A549 (cell line): Measurements from ENCODE around the gene ARVCF. TPM values are rescaled to one million over a fixed set of nuclear protein-coding genes. Genes with fewer than 3 reads are reported as not detected.

Experiments
- ATAC-seq, 2 experiments: fragments of 200-7000 bp in 1 of 2; fragments of >200 bp in 1 of 2; cut with Nextera tagmentation in 1 of 2; cut with Tn5 transposase in 1 of 2; 3 replicates each; pipeline versions ENCODE4 v1.8.0 to v1.9.1; 2018 to 2020; ENCODE audit warnings: mild to moderate bottlenecking in 1 of 2, moderate library complexity in 1 of 2
- CTCF ChIA-PET: fragments of 300-600 bp; sonication (Branson Sonifier 250); formaldehyde crosslinking; extraction: SDS; loops from one replicate; lab custom pipeline; 2021; ENCODE audit warnings: antibody characterized with exemption, inconsistent platforms; lab: Yijun Ruan, JAX
- POLR2A ChIA-PET: fragments of 350-600 bp; formaldehyde crosslinking; extraction: SDS; loops from one replicate; lab custom pipeline; 2021; ENCODE audit warnings: antibody characterized with exemption, inconsistent platforms; lab: Yijun Ruan, JAX
- DNase-seq, 2 experiments: peaks; one replicate each; pipeline versions ENCODE4 v3.0.0 to v3.0.0-alpha.2; 2011 to 2016; ENCODE audit warnings: low read depth in 1 of 2, low spot score in 1 of 2
- FAIRE-seq: peaks from 2 replicates; lab custom pipeline; 2011; peaks lifted over from hg19 to GRCh38; lab: Jason Lieb, UNC
- H3K27ac ChIP-seq, 2 experiments: fragments of >200 bp; sonication (Bioruptor Twin); formaldehyde crosslinking; 3 replicates each; pipeline ENCODE4 v1.5.1; 2016 to 2017
- H3K4me1 ChIP-seq: fragments of >200 bp; sonication (Bioruptor Twin); formaldehyde crosslinking; 3 replicates; pipeline ENCODE4 v1.6.1; 2016
- H3K4me2 ChIP-seq: fragments of >200 bp; sonication (Bioruptor Twin); formaldehyde crosslinking; 3 replicates; pipeline ENCODE4 v1.6.1; 2016
- H3K4me3 ChIP-seq: fragments of >200 bp; sonication (Bioruptor Twin); formaldehyde crosslinking; 3 replicates; pipeline ENCODE4 v1.5.1; 2016
- H3K9me3 ChIP-seq: fragments of >200 bp; sonication (Bioruptor Twin); formaldehyde crosslinking; 3 replicates; pipeline ENCODE4 v1.6.1; 2016
- CBX2 ChIP-seq: fragments of 200-600 bp; sonication (generic); IDR thresholded peaks from 2 replicates; pipeline ENCODE4 v1.6.1; 2016; ENCODE audit warnings: low read depth, mild to moderate bottlenecking, borderline replicate concordance
- CHD4 ChIP-seq: fragments of 200-600 bp; sonication (generic); IDR thresholded peaks from 2 replicates; pipeline ENCODE4 v1.6.1; 2016; ENCODE audit warnings: antibody characterized with exemption, mild to moderate bottlenecking, borderline replicate concordance
- ELK1 ChIP-seq: fragments of 150-350 bp; IDR thresholded peaks from 2 replicates; pipeline ENCODE4 v1.6.1; 2014; ENCODE audit warnings: low read depth, mild to moderate bottlenecking, low read length
- EP300 ChIP-seq, 2 experiments: fragments of >200 bp; sonication (Bioruptor Twin); formaldehyde crosslinking; IDR thresholded peaks; 2 replicates in 1 of 2; 3 replicates in 1 of 2; pipeline ENCODE4 v1.6.1; 2016 to 2017
- FOSL2 ChIP-seq, 2 experiments: fragments of 450-650 bp in 1 of 2; fragments of >200 bp in 1 of 2; sonication (Bioruptor Twin) in 1 of 2; formaldehyde crosslinking; IDR thresholded peaks; 2 replicates each; pipeline versions ENCODE4 v1.5.0 to v1.6.1; 2016 to 2020; ENCODE audit warnings: mild to moderate bottlenecking in 1 of 2, moderate library complexity in 1 of 2
- FOXS1 ChIP-seq: fragments of 250-450 bp; sonication (Bioruptor Pico); IDR thresholded peaks from 2 replicates; pipeline ENCODE4 v1.5.0; 2020; ENCODE audit warnings: mild to moderate bottlenecking, moderate library complexity
- GATA3 ChIP-seq: IDR thresholded peaks from 2 replicates; pipeline ENCODE4 v1.6.1; 2012; ENCODE audit warnings: borderline replicate concordance
- HDAC2 ChIP-seq: fragments of 200-600 bp; sonication (generic); IDR thresholded peaks from 2 replicates; pipeline ENCODE4 v1.6.1; 2016
- HOXA7 ChIP-seq: fragments of 250-450 bp; sonication (Bioruptor Pico); IDR thresholded peaks from 2 replicates; pipeline ENCODE4 v1.5.0; 2020; ENCODE audit warnings: mild to moderate bottlenecking, moderate library complexity
- JUNB ChIP-seq: fragments of >200 bp; sonication (Bioruptor Twin); formaldehyde crosslinking; IDR thresholded peaks from 2 replicates; pipeline ENCODE4 v1.6.1; 2016
- KDM1A ChIP-seq: fragments of 200-600 bp; sonication (generic); IDR thresholded peaks from 2 replicates; pipeline ENCODE4 v1.6.1; 2016; ENCODE audit warnings: low read depth, mild to moderate bottlenecking
- MAZ ChIP-seq: fragments of 150-350 bp; IDR thresholded peaks from 2 replicates; pipeline ENCODE4 v1.6.1; 2014; ENCODE audit warnings: antibody characterized with exemption, low read depth, low read length, borderline replicate concordance
- NPAS2 ChIP-seq: fragments of 250-450 bp; sonication (Bioruptor Pico); IDR thresholded peaks from 2 replicates; pipeline ENCODE4 v1.8.0; 2022; ENCODE audit warnings: mild to moderate bottlenecking, moderate library complexity, borderline replicate concordance
- PBX3 ChIP-seq: IDR thresholded peaks from 2 replicates; pipeline ENCODE4 v1.6.1; 2012
- PHF8 ChIP-seq: fragments of 200-600 bp; sonication (generic); IDR thresholded peaks from 2 replicates; pipeline ENCODE4 v1.6.1; 2016; ENCODE audit warnings: low read depth, mild to moderate bottlenecking, antibody characterized with exemption, moderate library complexity, borderline replicate concordance
- POLR2AphosphoS2 ChIP-seq: conservative IDR thresholded peaks from 2 replicates; pipeline ENCODE4 v1.6.1; 2012; ENCODE audit warnings: low read length, improper control_type of control experiment, inconsistent platforms
- RCOR1 ChIP-seq: fragments of 150-350 bp; IDR thresholded peaks from 2 replicates; pipeline ENCODE4 v1.6.1; 2014; ENCODE audit warnings: antibody characterized with exemption, low read length, low read depth
- TFCP2L1 ChIP-seq: fragments of 250-450 bp; sonication (Bioruptor Pico); IDR thresholded peaks from 2 replicates; pipeline ENCODE4 v1.5.0; 2021; ENCODE audit warnings: mild to moderate bottlenecking
- WGBS: methylation state at CpG from one replicate; pipeline ENCODE4 v1.1.6; 2017; ENCODE audit errors: missing lambda C conversion rate; 5-methylcytosine and 5-hydroxymethylcytosine counted together
- polyA plus RNA-seq, 4 experiments: library from polyadenylated mRNA; depleted of rRNA in 3 of 4; stranded (reverse); fragments of >200 nt; fragmentation: RNase III in 1 of 4; extraction: RNeasy Plus Mini Kit Qiagen cat#74134 plus additional on column Dnase treatment in 1 of 4; gene quantifications; 2 replicates in 3 of 4; 3 replicates in 1 of 4; pipeline ENCODE4 v1.2.3, GENCODE V29; 2011 to 2017
- TF ChIP-seq, protein P1 (sequence below): IDR thresholded peaks from 2 replicates; pipeline ENCODE4 v1.6.1; 2012; ENCODE audit warnings: low read depth, borderline replicate concordance
- TF ChIP-seq, protein P2 (sequence below): fragments of >200 bp; sonication (Bioruptor Twin); formaldehyde crosslinking; IDR thresholded peaks from 3 replicates; pipeline ENCODE4 v1.6.1; 2016
- TF ChIP-seq, protein P3 (sequence below): fragments of >200 bp; sonication (Bioruptor Twin); formaldehyde crosslinking; IDR thresholded peaks from 2 replicates; pipeline ENCODE4 v1.6.1; 2016

ARVCF gene
- polyA plus RNA-seq, 2 of the 4 experiments (the other 2 are of a cell fraction), result 0.81 to 2.1 TPM

DNA sequence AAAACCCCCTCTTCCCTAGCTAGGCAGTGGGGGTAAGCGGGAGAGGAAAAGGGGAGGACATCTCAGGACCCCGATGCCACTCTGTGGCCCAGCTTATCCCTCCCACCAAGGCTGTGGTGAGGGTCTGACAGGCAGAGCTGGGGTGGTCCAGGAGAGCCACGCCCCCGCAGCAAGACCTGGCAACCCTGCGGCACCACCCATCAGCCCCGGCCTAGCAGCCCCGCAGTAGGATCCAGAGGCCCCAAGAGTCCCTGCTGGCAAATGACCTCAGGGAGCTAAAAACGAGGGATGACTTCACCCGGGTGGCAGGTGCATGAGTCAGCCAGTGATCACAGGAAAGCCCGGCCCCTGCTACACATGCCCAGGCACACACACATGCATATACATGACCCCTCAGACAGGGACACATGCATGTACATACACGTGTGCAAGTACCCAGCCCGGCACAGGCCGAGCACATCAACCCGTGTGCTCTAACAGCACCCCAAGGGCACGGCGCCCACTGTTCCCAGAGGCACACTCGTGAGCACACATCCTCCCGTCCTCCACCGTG, 32.3 kb downstream of the ARVCF start:
- TF ChIP-seq PHF8 (no peak), FOSL2 (IDR thresholded peaks at IDR 0.05) (no peak), FOSL2 (CRISPR knock-in tag; IDR thresholded peaks at IDR 0.05) (peak; percentile 17; the same call in 1 of the 2 replicates)
- Histone ChIP-seq H3K9me3 (no peaks in the 10 kb centered on the region), H3K4me3 (no peak overlapping the region), H3K4me2 (peak overlapping the region; percentile 34), H3K27ac (peak overlapping the region; percentile 49 to 69; a peak in 5 of 6 replicates), H3K4me1 (peaks cover 20% of the 10 kb centered on the region)
- peak; percentile 44 to 58; a peak in 5 of 6 replicates for ATAC-seq
- 40% methylated on average over 8 of the region's 19 CpGs for whole genome bisulfite sequencing
- ChIA-PET POLR2A (no interaction called here), CTCF (interaction anchor here (1.2 to 3.6 kb wide), 5 partner anchors 14 to 31 kb away, joined by 3 to 14 read pairs (median 5); no protein-coding TSS in a partner anchor)
- peak; percentile 43 to 61 for DNase-seq
- FAIRE-seq, result no peak

DNA sequence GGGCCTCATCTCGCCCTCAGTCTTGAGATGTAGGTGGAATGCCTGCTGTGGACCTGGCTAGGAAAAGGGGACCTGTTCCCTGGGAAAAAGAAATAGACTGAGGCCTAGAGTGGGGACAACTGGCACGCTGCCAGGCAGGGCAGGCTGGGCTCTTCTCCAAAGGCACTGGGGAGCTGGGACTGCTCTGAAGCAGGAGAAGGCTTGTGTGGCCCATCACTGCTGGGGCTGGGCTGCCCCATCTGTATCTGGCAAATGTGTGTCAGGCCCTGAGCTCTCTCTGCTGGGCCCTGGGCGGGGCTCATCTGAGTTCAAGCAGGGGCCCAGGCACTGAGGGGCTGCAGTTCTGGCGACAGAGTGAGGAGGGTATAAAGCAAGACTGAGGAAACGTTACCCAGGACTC, 32.9 kb downstream of the ARVCF start:
- ChIA-PET POLR2A (no interaction called here), CTCF (interaction anchor here (1.2 to 3.6 kb wide), 4 partner anchors 13 to 30 kb away, joined by 3 to 14 read pairs (median 6); no protein-coding TSS in a partner anchor)
- Histone ChIP-seq H3K27ac (peak overlapping the region; percentile 49 to 69; a peak in 5 of 6 replicates), H3K4me2 (peak overlapping the region; percentile 34), H3K4me3 (no peak overlapping the region), H3K9me3 (no peaks in the 10 kb centered on the region)
- no peak for ATAC-seq
- DNase-seq, result no peak
- 69% methylated on average over 4 of the region's 5 CpGs for WGBS
- FAIRE-seq, result no peak
- TF ChIP-seq EP300 (IDR thresholded peaks at IDR 0.05), result no peak
- TF ChIP-seq TFCP2L1, result no peak
- TF ChIP-seq CHD4, result no peak
- TF ChIP-seq GATA3, result no peak
- TF ChIP-seq, protein P1, sequence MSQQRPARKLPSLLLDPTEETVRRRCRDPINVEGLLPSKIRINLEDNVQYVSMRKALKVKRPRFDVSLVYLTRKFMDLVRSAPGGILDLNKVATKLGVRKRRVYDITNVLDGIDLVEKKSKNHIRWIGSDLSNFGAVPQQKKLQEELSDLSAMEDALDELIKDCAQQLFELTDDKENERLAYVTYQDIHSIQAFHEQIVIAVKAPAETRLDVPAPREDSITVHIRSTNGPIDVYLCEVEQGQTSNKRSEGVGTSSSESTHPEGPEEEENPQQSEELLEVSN, result no peak
- no peak for TF ChIP-seq PHF8
- TF ChIP-seq MAZ, result no peak
- no peak for TF ChIP-seq ELK1
- TF ChIP-seq, all 56 proteins: peak for 0
- peaks cover 20% of the 10 kb centered on the region for H3K4me1 ChIP-seq

GRCh38 chr22:19982991-19983578, 33.5 kb downstream of the ARVCF start:
- H3K4me2 ChIP-seq, result no peak overlapping the region
- POLR2A ChIA-PET, result no interaction called here
- CTCF ChIA-PET, result interaction anchor here (1.5 to 3.6 kb wide), 2 partner anchors 29 to 30 kb away, joined by 4 to 14 read pairs; no protein-coding TSS in a partner anchor
- TF ChIP-seq HOXA7 (CRISPR knock-in tag), result no peak
- TF ChIP-seq, protein P2, sequence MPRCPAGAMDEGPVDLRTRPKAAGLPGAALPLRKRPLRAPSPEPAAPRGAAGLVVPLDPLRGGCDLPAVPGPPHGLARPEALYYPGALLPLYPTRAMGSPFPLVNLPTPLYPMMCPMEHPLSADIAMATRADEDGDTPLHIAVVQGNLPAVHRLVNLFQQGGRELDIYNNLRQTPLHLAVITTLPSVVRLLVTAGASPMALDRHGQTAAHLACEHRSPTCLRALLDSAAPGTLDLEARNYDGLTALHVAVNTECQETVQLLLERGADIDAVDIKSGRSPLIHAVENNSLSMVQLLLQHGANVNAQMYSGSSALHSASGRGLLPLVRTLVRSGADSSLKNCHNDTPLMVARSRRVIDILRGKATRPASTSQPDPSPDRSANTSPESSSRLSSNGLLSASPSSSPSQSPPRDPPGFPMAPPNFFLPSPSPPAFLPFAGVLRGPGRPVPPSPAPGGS, result no peak
- no peak for TF ChIP-seq PBX3
- no peak for TF ChIP-seq KDM1A
- no peak for TF ChIP-seq CHD4
- no peak for TF ChIP-seq JUNB
- TF ChIP-seq POLR2AphosphoS2, result no peak
- no peak for TF ChIP-seq CBX2
- no peak for TF ChIP-seq RCOR1
- TF ChIP-seq NPAS2 (CRISPR knock-in tag), result no peak
- TF ChIP-seq, protein P1, result no peak
- TF ChIP-seq, protein P3, sequence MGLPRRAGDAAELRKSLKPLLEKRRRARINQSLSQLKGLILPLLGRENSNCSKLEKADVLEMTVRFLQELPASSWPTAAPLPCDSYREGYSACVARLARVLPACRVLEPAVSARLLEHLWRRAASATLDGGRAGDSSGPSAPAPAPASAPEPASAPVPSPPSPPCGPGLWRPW, result no peak
- no peak for TF ChIP-seq HDAC2
- no peak for TF ChIP-seq FOXS1
- no peaks in the 10 kb centered on the region for H3K9me3 ChIP-seq
- peak overlapping the region in 1 of 2 experiments; percentile 69; a peak in 2 of 6 replicates for H3K27ac ChIP-seq
- ATAC-seq, result no peak
- no peak for FAIRE-seq
- peaks cover 20% of the 10 kb centered on the region for H3K4me1 ChIP-seq
- 80% methylated on average over 1 of the region's 8 CpGs for WGBS
- no peak for DNase-seq
- no peak overlapping the region for H3K4me3 ChIP-seq
